GM12872 (cell line): ENCODE measurements around the gene WDR37.
A peak's percentile ranks its signal among the peaks of the same experiment; 100 is the strongest.

Experiments used
- CTCF ChIP-seq: IDR thresholded peaks from 3 replicates; pipeline ENCODE4 v1.5.1; 2011; ENCODE audit warnings: low read depth, mild to moderate bottlenecking, low read length, moderate library complexity; ENCODE audit not compliant: insufficient read depth

Gene WDR37

GRCh38 chr10:1063232-1063865 lies 7.2 kb downstream of the WDR37 start:
- no peak for TF ChIP-seq CTCF

GRCh38 chr10:1064964-1065247 lies 8.7 kb downstream of the WDR37 start:
- TF ChIP-seq CTCF: no peak

GRCh38 chr10:1068380-1069361 lies 12.5 kb downstream of the WDR37 start:
- TF ChIP-seq CTCF: no peak

DNA sequence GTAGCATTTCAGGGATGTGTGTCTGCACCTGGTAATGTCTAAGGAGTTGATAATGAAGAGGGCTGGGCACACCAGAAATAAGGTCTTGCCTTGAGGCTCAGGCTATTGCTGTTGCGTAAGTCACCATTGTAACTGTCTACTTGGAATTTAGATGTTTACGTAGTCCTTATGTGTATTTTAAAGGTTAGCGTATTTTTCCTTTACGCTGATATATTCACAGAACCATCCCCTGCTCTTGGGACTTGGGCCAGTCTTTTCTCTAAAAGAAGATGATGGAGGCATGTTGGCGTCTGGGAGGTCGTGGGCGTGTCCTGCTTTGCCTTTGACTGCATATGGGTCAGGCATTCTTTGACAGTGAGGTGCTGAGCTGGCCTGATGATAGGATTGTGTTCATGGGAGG lies 14.7 kb downstream of the WDR37 start:
- TF ChIP-seq CTCF: no peak

DNA sequence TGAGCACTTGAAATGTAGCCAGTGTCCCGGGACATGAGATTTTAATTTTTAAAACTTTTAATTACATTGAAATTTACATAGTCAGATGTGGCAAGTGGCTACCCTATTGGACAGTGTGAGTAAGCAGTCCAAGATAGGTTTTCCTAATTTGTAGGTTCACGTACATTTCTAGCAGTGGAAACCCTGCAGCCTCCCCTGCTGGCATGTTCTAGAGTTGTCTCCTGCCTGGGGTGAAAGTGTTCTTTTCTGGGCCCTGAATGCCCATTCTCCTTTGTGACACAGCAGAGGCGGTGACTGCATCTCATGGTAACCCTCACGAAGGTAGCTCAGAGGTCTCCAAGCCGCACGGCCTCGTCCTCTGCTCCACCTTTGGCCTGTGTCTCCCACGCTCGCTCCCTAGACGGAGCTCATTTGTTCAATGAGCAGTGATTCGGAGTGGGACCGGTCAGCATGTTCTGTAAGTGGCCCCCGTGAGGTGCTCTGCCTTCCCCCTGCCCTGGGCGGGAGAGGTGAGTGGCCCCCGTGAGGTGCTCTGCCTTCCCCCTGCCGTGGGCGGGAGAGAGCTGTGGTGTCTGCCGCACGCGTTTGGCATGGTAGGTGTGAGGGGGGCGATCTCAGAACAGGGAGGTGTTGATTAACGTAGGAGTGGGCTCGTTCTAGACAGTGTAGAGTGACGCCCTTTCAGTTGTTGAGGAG lies 18.0 kb downstream of the WDR37 start:
- peak; percentile 25; the same call in 2 of the 3 replicates for TF ChIP-seq CTCF

DNA sequence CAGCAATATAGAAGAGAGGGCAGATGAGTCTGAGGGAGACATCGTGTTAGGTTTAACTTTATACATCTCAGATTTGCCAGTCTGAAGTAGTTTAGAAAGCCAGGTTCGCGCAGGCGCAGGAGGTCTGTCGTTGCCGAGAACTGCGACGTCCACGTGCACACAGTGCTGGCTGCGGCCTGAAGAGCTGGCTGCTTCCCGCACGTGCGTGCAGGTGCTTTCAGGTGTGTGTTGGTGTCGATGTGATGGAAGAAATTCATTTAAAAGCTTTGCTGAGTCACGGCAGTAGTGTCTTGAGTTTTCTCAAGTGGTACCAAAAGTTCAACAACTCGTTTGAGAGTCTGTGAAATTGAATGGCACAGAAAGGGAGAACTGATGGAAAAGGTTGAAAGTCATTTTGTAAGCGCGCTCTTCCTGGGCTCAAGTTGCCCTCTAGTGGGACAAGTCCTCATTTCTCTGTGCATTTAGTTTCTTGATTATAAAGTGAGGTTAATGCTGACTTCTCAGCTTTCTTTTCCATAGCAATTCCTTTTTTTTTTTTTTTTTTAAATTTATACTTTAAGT lies 18.6 kb downstream of the WDR37 start:
- peak; percentile 34; the same call in 2 of the 3 replicates for TF ChIP-seq CTCF

GRCh38 chr10:1078668-1079067 lies 22.5 kb downstream of the WDR37 start:
- no peak for TF ChIP-seq CTCF
